Measurements from ENCODE around the gene THSD4. TPM values are rescaled to one million over a fixed set of nuclear protein-coding genes. Genes with fewer than 3 reads are reported as not detected.

Gene THSD4
- total RNA-seq, 1 experiment from 2014 or later: 29.0 TPM

- H3K9me2 ChIP-seq (replicated peaks; ENCODE audit: low read length): no peaks in the 10 kb centered on the region
- ATAC-seq (no peak), DNase-seq (no peak)
- no TSS peak for BruUV-seq (replicated peaks)
- H3K9ac ChIP-seq (ENCODE audit: low read length): no peak overlapping the region
- CTCF ChIA-PET: no interaction called here
- no peak overlapping the region for H3K4me3 ChIP-seq (ENCODE audit: low read length)
- H3K36me3 ChIP-seq (ENCODE audit: low read depth, low read length): peaks cover 13% of the 10 kb centered on the region; the same call in 1 of the 2 replicates
- no peaks in the 10 kb centered on the region for H3K27me3 ChIP-seq (ENCODE audit: low read length)
- H3K4me1 ChIP-seq (ENCODE audit: insufficient read depth, low read length): no peaks in the 10 kb centered on the region
- POLR2A ChIA-PET (ENCODE audit: unreplicated experiment): no interaction called here
- no peak overlapping the region for H3K27ac ChIP-seq (ENCODE audit: low read length)
- no peaks in the 10 kb centered on the region for H3K9me3 ChIP-seq (ENCODE audit: low read length)
- TF ChIP-seq EZH2phosphoT487 (IDR thresholded peaks at IDR 0.05; ENCODE audit: borderline replicate concordance, low read length) (no peak), CTCF (conservative IDR thresholded peaks at IDR 0.05; ENCODE audit: low read depth, low read length) (no peak), EZH2 (IDR thresholded peaks at IDR 0.05; ENCODE audit: low read length, unreplicated experiment) (no peak)
- no peaks in the 10 kb centered on the region for H4K20me1 ChIP-seq (ENCODE audit: low read length)
- H3K79me2 ChIP-seq (ENCODE audit: low read length): 0 out of 2 replicates have a peak, but pooled peaks cover 4% of the 10 kb centered on the region
- H2AFZ ChIP-seq (ENCODE audit: low read length): no peak overlapping the region
- intact Hi-C loops (cut with micrococcal nuclease): no loop called here
- H3K4me2 ChIP-seq (ENCODE audit: low read length): no peak overlapping the region
- no peaks in the 10 kb centered on the region for H3F3A ChIP-seq (ENCODE audit: low read length, unreplicated experiment)
These were observed 71.0 kb downstream of the THSD4 start for GRCh38 chr15:71186267-71186666.

GRCh38 chr15:71187078-71187477, 71.8 kb downstream of the THSD4 start:
- Histone ChIP-seq H3F3A (ENCODE audit: low read length, unreplicated experiment) (no peaks in the 10 kb centered on the region), H3K27ac (ENCODE audit: low read length) (no peak overlapping the region), H4K20me1 (ENCODE audit: low read length) (no peaks in the 10 kb centered on the region), H2AFZ (ENCODE audit: low read length) (no peak overlapping the region), H3K9ac (ENCODE audit: low read length) (no peak overlapping the region), H3K9me2 (replicated peaks; ENCODE audit: low read length) (no peaks in the 10 kb centered on the region), H3K4me1 (ENCODE audit: insufficient read depth, low read length) (no peaks in the 10 kb centered on the region), H3K36me3 (ENCODE audit: low read depth, low read length) (peaks cover 13% of the 10 kb centered on the region; the same call in 1 of the 2 replicates), H3K9me3 (ENCODE audit: low read length) (no peaks in the 10 kb centered on the region), H3K4me2 (ENCODE audit: low read length) (no peak overlapping the region), H3K27me3 (ENCODE audit: low read length) (no peaks in the 10 kb centered on the region), H3K4me3 (ENCODE audit: low read length) (no peak overlapping the region), H3K79me2 (ENCODE audit: low read length) (0 out of 2 replicates have a peak, but pooled peaks cover 4% of the 10 kb centered on the region)
- DNase-seq (no peak), ATAC-seq (no peak)
- BruUV-seq (replicated peaks): no TSS peak
- ChIA-PET POLR2A (ENCODE audit: unreplicated experiment) (no interaction called here), CTCF (no interaction called here)
- TF ChIP-seq EZH2phosphoT487 (IDR thresholded peaks at IDR 0.05; ENCODE audit: borderline replicate concordance, low read length): no peak
- no peak for TF ChIP-seq EZH2 (IDR thresholded peaks at IDR 0.05; ENCODE audit: low read length, unreplicated experiment)
- no peak for TF ChIP-seq CTCF (conservative IDR thresholded peaks at IDR 0.05; ENCODE audit: low read depth, low read length)
- intact Hi-C loops (cut with micrococcal nuclease): no loop called here

GRCh38 chr15:71187526-71187925, 72.3 kb downstream of the THSD4 start:
- 0 out of 2 replicates have a peak, but pooled peaks cover 4% of the 10 kb centered on the region for H3K79me2 ChIP-seq (ENCODE audit: low read length)
- H3K36me3 ChIP-seq (ENCODE audit: low read depth, low read length): peaks cover 13% of the 10 kb centered on the region; the same call in 1 of the 2 replicates
- no peak overlapping the region for H3K4me3 ChIP-seq (ENCODE audit: low read length)
- no peaks in the 10 kb centered on the region for H4K20me1 ChIP-seq (ENCODE audit: low read length)
- no TSS peak for BruUV-seq (replicated peaks)
- H3K4me1 ChIP-seq (ENCODE audit: insufficient read depth, low read length): no peaks in the 10 kb centered on the region
- TF ChIP-seq CTCF (conservative IDR thresholded peaks at IDR 0.05; ENCODE audit: low read depth, low read length) (no peak), EZH2phosphoT487 (IDR thresholded peaks at IDR 0.05; ENCODE audit: borderline replicate concordance, low read length) (no peak), EZH2 (IDR thresholded peaks at IDR 0.05; ENCODE audit: low read length, unreplicated experiment) (no peak)
- DNase-seq (no peak), ATAC-seq (no peak)
- H3K9me3 ChIP-seq (ENCODE audit: low read length): no peaks in the 10 kb centered on the region
- H3K27me3 ChIP-seq (ENCODE audit: low read length): no peaks in the 10 kb centered on the region
- no peak overlapping the region for H3K27ac ChIP-seq (ENCODE audit: low read length)
- no peaks in the 10 kb centered on the region for H3F3A ChIP-seq (ENCODE audit: low read length, unreplicated experiment)
- H3K9me2 ChIP-seq (replicated peaks; ENCODE audit: low read length): no peaks in the 10 kb centered on the region
- ChIA-PET POLR2A (ENCODE audit: unreplicated experiment) (no interaction called here), CTCF (no interaction called here)
- intact Hi-C loops (cut with micrococcal nuclease): no loop called here
- H3K9ac ChIP-seq (ENCODE audit: low read length): no peak overlapping the region
- H3K4me2 ChIP-seq (ENCODE audit: low read length): no peak overlapping the region
- no peak overlapping the region for H2AFZ ChIP-seq (ENCODE audit: low read length)
